ENCODE measurements around the gene C10orf53. TPM values are rescaled to one million over a fixed set of nuclear protein-coding genes. Genes with fewer than 3 reads are reported as not detected.

Gene C10orf53
- polyA plus RNA-seq, 1 of the 3 experiments (the other 2 are of a cell fraction): not detected

- no peak overlapping the region for H3K4me3 ChIP-seq (ENCODE audit: low read depth in 2 of 2, low read length in 1 of 2)
- no peaks in the 10 kb centered on the region; a peak in 1 of 4 replicates for H3K4me1 ChIP-seq (ENCODE audit: control insufficient read depth in 1 of 2, insufficient read depth in 2 of 2, low read depth in 1 of 2, low read length in 1 of 2)
- 65% methylated on average over 6 of the region's 6 CpGs for WGBS (ENCODE audit: low lambda C conversion rate)
- ChIA-PET CTCF (interaction anchor here (1.3 kb wide), 1 partner anchor 15 kb away, joined by 3 read pairs; no protein-coding TSS in a partner anchor), POLR2A (no interaction called here)
- DNase-seq: no peak
- H3K4me2 ChIP-seq: no peak overlapping the region
- no peaks in the 10 kb centered on the region for H4K20me1 ChIP-seq (ENCODE audit: insufficient read depth)
- no peaks in the 10 kb centered on the region for H3K36me3 ChIP-seq (replicated peaks in 1 of 2; ENCODE audit: control insufficient read depth in 1 of 2, insufficient read depth in 2 of 2, low read length in 1 of 2)
- H3F3A ChIP-seq (replicated peaks; ENCODE audit: insufficient read depth): no peaks in the 10 kb centered on the region
- TF ChIP-seq FOXM1 (IDR thresholded peaks at IDR 0.05; ENCODE audit: low read depth): no peak
- no peak for TF ChIP-seq TAF1 (IDR thresholded peaks at IDR 0.05; ENCODE audit: borderline replicate concordance, low read depth, low read length)
- TF ChIP-seq NFIC (IDR thresholded peaks at IDR 0.05; ENCODE audit: borderline replicate concordance): no peak
- TF ChIP-seq RAD21 (IDR thresholded peaks at IDR 0.05; ENCODE audit: low read length): no peak
- TF ChIP-seq EP300 (IDR thresholded peaks at IDR 0.05; ENCODE audit: borderline replicate concordance in 1 of 2, low read depth in 1 of 2, low read length in 1 of 2): no peak
- TF ChIP-seq TEAD4 (IDR thresholded peaks at IDR 0.05; ENCODE audit: borderline replicate concordance, insufficient read depth): no peak
- TF ChIP-seq CHD2 (IDR thresholded peaks at IDR 0.05; ENCODE audit: low read length, partially characterized antibody): no peak
- no peak overlapping the region for H2AFZ ChIP-seq (ENCODE audit: low read depth)
- no peak overlapping the region for H3K27ac ChIP-seq (ENCODE audit: low read depth in 2 of 2, low read length in 1 of 2)
- no peak overlapping the region for H3K9ac ChIP-seq
- no peaks in the 10 kb centered on the region for H3K27me3 ChIP-seq (ENCODE audit: insufficient read depth)
- no peaks in the 10 kb centered on the region for H3K79me2 ChIP-seq (ENCODE audit: insufficient read depth)
- no peaks in the 10 kb centered on the region for H3K9me3 ChIP-seq
- no peaks in the 10 kb centered on the region for H3K9me2 ChIP-seq
Measured at GRCh38 chr10:49710966-49711365, 31.5 kb downstream of the C10orf53 start.

- H3K4me2 ChIP-seq: no peak overlapping the region
- no peak overlapping the region for H3K4me3 ChIP-seq (ENCODE audit: low read depth in 2 of 2, low read length in 1 of 2)
- no peaks in the 10 kb centered on the region for H3F3A ChIP-seq (replicated peaks; ENCODE audit: insufficient read depth)
- DNase-seq: no peak
- TF ChIP-seq FOXJ3 (CRISPR knock-in tag; IDR thresholded peaks at IDR 0.05): no peak
- TF ChIP-seq EP300 (IDR thresholded peaks at IDR 0.05; ENCODE audit: borderline replicate concordance in 1 of 2, low read depth in 1 of 2, low read length in 1 of 2): no peak
- TF ChIP-seq GATA2 (CRISPR knock-in tag; IDR thresholded peaks at IDR 0.05): no peak
- TF ChIP-seq, protein P1, sequence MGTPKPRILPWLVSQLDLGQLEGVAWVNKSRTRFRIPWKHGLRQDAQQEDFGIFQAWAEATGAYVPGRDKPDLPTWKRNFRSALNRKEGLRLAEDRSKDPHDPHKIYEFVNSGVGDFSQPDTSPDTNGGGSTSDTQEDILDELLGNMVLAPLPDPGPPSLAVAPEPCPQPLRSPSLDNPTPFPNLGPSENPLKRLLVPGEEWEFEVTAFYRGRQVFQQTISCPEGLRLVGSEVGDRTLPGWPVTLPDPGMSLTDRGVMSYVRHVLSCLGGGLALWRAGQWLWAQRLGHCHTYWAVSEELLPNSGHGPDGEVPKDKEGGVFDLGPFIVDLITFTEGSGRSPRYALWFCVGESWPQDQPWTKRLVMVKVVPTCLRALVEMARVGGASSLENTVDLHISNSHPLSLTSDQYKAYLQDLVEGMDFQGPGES (IDR thresholded peaks at IDR 0.05; ENCODE audit: low read depth, low read length): no peak
- TF ChIP-seq, protein P2, sequence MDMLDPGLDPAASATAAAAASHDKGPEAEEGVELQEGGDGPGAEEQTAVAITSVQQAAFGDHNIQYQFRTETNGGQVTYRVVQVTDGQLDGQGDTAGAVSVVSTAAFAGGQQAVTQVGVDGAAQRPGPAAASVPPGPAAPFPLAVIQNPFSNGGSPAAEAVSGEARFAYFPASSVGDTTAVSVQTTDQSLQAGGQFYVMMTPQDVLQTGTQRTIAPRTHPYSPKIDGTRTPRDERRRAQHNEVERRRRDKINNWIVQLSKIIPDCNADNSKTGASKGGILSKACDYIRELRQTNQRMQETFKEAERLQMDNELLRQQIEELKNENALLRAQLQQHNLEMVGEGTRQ (IDR thresholded peaks at IDR 0.05; ENCODE audit: borderline replicate concordance, low read depth, low read length): no peak
- no peak for TF ChIP-seq TAF1 (IDR thresholded peaks at IDR 0.05; ENCODE audit: borderline replicate concordance, low read depth, low read length)
- no peak for TF ChIP-seq JUND (IDR thresholded peaks at IDR 0.05)
- WGBS (ENCODE audit: low lambda C conversion rate): 63% methylated on average over 8 of the region's 8 CpGs
- H3K9ac ChIP-seq: no peak overlapping the region
- H3K79me2 ChIP-seq (ENCODE audit: insufficient read depth): no peaks in the 10 kb centered on the region
- no peaks in the 10 kb centered on the region for H3K36me3 ChIP-seq (replicated peaks in 1 of 2; ENCODE audit: control insufficient read depth in 1 of 2, insufficient read depth in 2 of 2, low read length in 1 of 2)
- no peaks in the 10 kb centered on the region for H4K20me1 ChIP-seq (ENCODE audit: insufficient read depth)
- ChIA-PET CTCF (interaction anchor here (1.3 kb wide), 1 partner anchor 15 kb away, joined by 3 read pairs; no protein-coding TSS in a partner anchor), POLR2A (no interaction called here)
- H3K9me3 ChIP-seq: no peaks in the 10 kb centered on the region
- no peaks in the 10 kb centered on the region for H3K9me2 ChIP-seq
- H2AFZ ChIP-seq (ENCODE audit: low read depth): no peak overlapping the region
- H3K27me3 ChIP-seq (ENCODE audit: insufficient read depth): no peaks in the 10 kb centered on the region
- no peaks in the 10 kb centered on the region; a peak in 1 of 4 replicates for H3K4me1 ChIP-seq (ENCODE audit: control insufficient read depth in 1 of 2, insufficient read depth in 2 of 2, low read depth in 1 of 2, low read length in 1 of 2)
- no peak overlapping the region for H3K27ac ChIP-seq (ENCODE audit: low read depth in 2 of 2, low read length in 1 of 2)
Measured at GRCh38 chr10:49711481-49711880, 32.0 kb downstream of the C10orf53 start.
